MCF 10A (cell line): Measurements from ENCODE around the gene LRP1. TPM values are rescaled to one million over a fixed set of nuclear protein-coding genes. Genes with fewer than 3 reads are reported as not detected.

Source experiments
- BruUV-seq: library from RNA; stranded (reverse); fragments of 400-500 nt; replicated peaks from 2 replicates; lab custom pipeline; 2021; lab: Mats Ljungman, UMichigan
- CTCF ChIA-PET: fragments of 300-600 bp; sonication (Branson Sonifier 250); formaldehyde crosslinking; extraction: SDS; loops from one replicate; lab custom pipeline; 2021; ENCODE audit warnings: antibody characterized with exemption, inconsistent platforms; lab: Yijun Ruan, JAX
- POLR2A ChIA-PET: fragments of 300-600, 350-650 bp; sonication (Branson Sonifier 250); formaldehyde crosslinking; extraction: SDS; loops from one replicate; lab custom pipeline; 2020; ENCODE audit warnings: antibody characterized with exemption, inconsistent platforms; lab: Yijun Ruan, JAX
- DNase-seq: peaks from one replicate; pipeline ENCODE4 v3.0.0-alpha.2; 2018; ENCODE audit not compliant: unreplicated experiment
- H3K27ac Mint-ChIP-seq: one replicate; pipeline ENCODE4 v1.8.0; 2022; ENCODE audit warnings: mild to moderate bottlenecking, low read depth, mixed read lengths; ENCODE audit not compliant: unreplicated experiment
- H3K27me3 Mint-ChIP-seq: one replicate; pipeline ENCODE4 v1.8.0; 2022; ENCODE audit warnings: mixed read lengths; ENCODE audit not compliant: insufficient read depth, unreplicated experiment
- H3K36me3 Mint-ChIP-seq: one replicate; pipeline ENCODE4 v1.8.0; 2022; ENCODE audit warnings: mild to moderate bottlenecking, moderate library complexity, mixed read lengths; ENCODE audit not compliant: insufficient read depth, unreplicated experiment
- H3K4me1 Mint-ChIP-seq: one replicate; pipeline ENCODE4 v1.8.0; 2022; ENCODE audit warnings: mixed read lengths; ENCODE audit not compliant: insufficient read depth, unreplicated experiment
- H3K4me3 Mint-ChIP-seq: one replicate; pipeline ENCODE4 v1.8.0; 2022; ENCODE audit warnings: mild to moderate bottlenecking, moderate library complexity, mixed read lengths; ENCODE audit not compliant: unreplicated experiment
- H3K9me3 Mint-ChIP-seq: one replicate; pipeline ENCODE4 v1.8.0; 2022; ENCODE audit warnings: mixed read lengths; ENCODE audit not compliant: unreplicated experiment
- CTCF ChIP-seq: fragments of 200-600 bp; IDR thresholded peaks from one replicate; pipeline ENCODE4 v1.8.0; 2022; ENCODE audit warnings: antibody characterized with exemption, mild to moderate bottlenecking; ENCODE audit not compliant: unreplicated experiment
- intact Hi-C: fragments of 100-400 bp; cut with micrococcal nuclease; formaldehyde crosslinking; loops from 2 replicates; pipeline ENCODE4 v1.14.1; 2022
- total RNA-seq: library from RNA; stranded (reverse); gene quantifications from 2 replicates; pipeline ENCODE4 v1.2.3, GENCODE V29; 2022

LRP1 gene
- total RNA-seq, 1 experiment from 2014 or later = 18.9 TPM

GRCh38 chr12:57134949-57135348 is 6.7 kb downstream of the LRP1 start:
- no peaks in the 10 kb centered on the region for H3K9me3 Mint-ChIP-seq
- peaks cover 13% of the 10 kb centered on the region for H3K36me3 Mint-ChIP-seq
- ChIA-PET POLR2A (interaction anchor here (0.6 to 1.3 kb wide), 2 partner anchors 11 to 41 kb away, joined by 4 read pairs; no protein-coding TSS in a partner anchor), CTCF (interaction anchor here (0.6 to 0.9 kb wide), 2 partner anchors 41 to 74 kb away, joined by 3 to 4 read pairs; no protein-coding TSS in a partner anchor)
- BruUV-seq = no TSS peak
- peaks cover 40% of the 10 kb centered on the region for H3K4me1 Mint-ChIP-seq
- intact Hi-C loops = no loop called here
- TF ChIP-seq CTCF = no peak
- peak overlapping the region; percentile 50 for H3K27ac Mint-ChIP-seq
- H3K4me3 Mint-ChIP-seq = no peak overlapping the region
- no peaks in the 10 kb centered on the region for H3K27me3 Mint-ChIP-seq
- no peak for DNase-seq

GRCh38 chr12:57135527-57136326 is 7.4 kb downstream of the LRP1 start:
- peaks cover 17% of the 10 kb centered on the region for H3K36me3 Mint-ChIP-seq
- H3K4me3 Mint-ChIP-seq = no peak overlapping the region
- intact Hi-C loops = no loop called here
- ChIA-PET POLR2A (interaction anchor here (1.1 to 1.3 kb wide), 2 partner anchors 7 to 40 kb away, joined by 4 read pairs; partner anchors contain the start of gene LRP1), CTCF (interaction anchor here (0.6 kb wide), 1 partner anchor 39 kb away, joined by 3 read pairs; no protein-coding TSS in a partner anchor)
- TF ChIP-seq CTCF = no peak
- no peaks in the 10 kb centered on the region for H3K9me3 Mint-ChIP-seq
- no TSS peak for BruUV-seq
- peaks cover 40% of the 10 kb centered on the region for H3K4me1 Mint-ChIP-seq
- no peaks in the 10 kb centered on the region for H3K27me3 Mint-ChIP-seq
- no peak for DNase-seq
- H3K27ac Mint-ChIP-seq = peak overlapping the region; percentile 50

GRCh38 chr12:57138526-57139272 is 10.4 kb downstream of the LRP1 start:
- no peaks in the 10 kb centered on the region for H3K27me3 Mint-ChIP-seq
- no peaks in the 10 kb centered on the region for H3K9me3 Mint-ChIP-seq
- BruUV-seq = no TSS peak
- H3K36me3 Mint-ChIP-seq = peaks cover 17% of the 10 kb centered on the region
- H3K4me1 Mint-ChIP-seq = peaks cover 14% of the 10 kb centered on the region
- POLR2A ChIA-PET = no interaction called here
- CTCF ChIA-PET = no interaction called here
- H3K27ac Mint-ChIP-seq = no peak overlapping the region
- no peak for TF ChIP-seq CTCF
- DNase-seq = peak; percentile 51
- intact Hi-C loops = no loop called here
- H3K4me3 Mint-ChIP-seq = no peak overlapping the region
